ENCODE results near the gene SERPINA1.

- TF ChIP-seq CTCF (IDR thresholded peaks at IDR 0.05; ENCODE audit: poor library complexity), result no peak
- no peak for TF ChIP-seq EZH2 (IDR thresholded peaks at IDR 0.05; ENCODE audit: borderline replicate concordance)
- no peak for TF ChIP-seq EZH2phosphoT487 (IDR thresholded peaks at IDR 0.05; ENCODE audit: low read depth, severe bottlenecking, unreplicated experiment)
These were observed 53.5 kb downstream of the SERPINA1 start for GRCh38 chr14:94334872-94335271.
